HepG2 (cell line): ENCODE data around the gene CFAP119. TPM values are rescaled to one million over a fixed set of nuclear protein-coding genes. Genes with fewer than 3 reads are reported as not detected.

Experiments
- GATAD2A ChIP-seq: IDR thresholded peaks from 2 replicates; pipeline ENCODE4 v1.6.1; 2016
- MED1 ChIP-seq: sonication (generic); formaldehyde crosslinking; IDR thresholded peaks from 2 replicates; pipeline ENCODE4 v1.4.0; 2020; ENCODE audit warnings: missing genetic modification reagents
- REL ChIP-seq: sonication (generic); formaldehyde crosslinking; conservative IDR thresholded peaks from 2 replicates; pipeline ENCODE4 v1.8.0; 2022; ENCODE audit warnings: mild to moderate bottlenecking, missing genetic modification reagents, moderate library complexity
- TARDBP ChIP-seq: sonication (generic); formaldehyde crosslinking; IDR thresholded peaks from 2 replicates; pipeline ENCODE4 v1.8.0; 2022; ENCODE audit warnings: mild to moderate bottlenecking, missing genetic modification reagents
- polyA plus RNA-seq, 8 experiments: library from polyadenylated mRNA; depleted of rRNA in 3 of 8; stranded (reverse) in 7 of 8; unstranded in 1 of 8; fragments of >200 nt; fragmentation: Illumina TruSeq in 4 of 8; extraction: Trizol in 4 of 8; gene quantifications; 2 replicates each; pipeline versions ENCODE4 v1.2.1 to v1.2.3, GENCODE V29; 2011 to 2016; ENCODE audit warnings: low read depth in 4 of 8, missing spikeins in 1 of 8, mixed read lengths in 1 of 8; ENCODE audit not compliant: insufficient read depth in 1 of 8
- total RNA-seq, 5 experiments: library from RNA; depleted of rRNA; stranded (reverse); fragments of >200 nt; fragmentation: Illumina TruSeq; extraction: Trizol; gene quantifications; 2 replicates each; pipeline ENCODE4 v1.2.3, GENCODE V29; 2016; ENCODE audit warnings: low read depth in 1 of 5
- TF ChIP-seq, protein P1 (sequence below): sonication (generic); formaldehyde crosslinking; IDR thresholded peaks from 2 replicates; pipeline ENCODE4 v1.4.0; 2020; ENCODE audit warnings: mild to moderate bottlenecking, missing genetic modification reagents, borderline replicate concordance
- TF ChIP-seq, protein P2 (sequence below), 2 experiments: fragments of 450-650 bp in 1 of 2; sonication (generic) in 1 of 2; formaldehyde crosslinking in 1 of 2; IDR thresholded peaks; 2 replicates each; pipeline versions ENCODE4 v1.6.1 to v1.8.0; 2016 to 2022; ENCODE audit warnings: antibody characterized with exemption in 1 of 2, mild to moderate bottlenecking in 1 of 2, missing genetic modification reagents in 1 of 2
- TF ChIP-seq, protein P3 (sequence below): sonication (generic); formaldehyde crosslinking; IDR thresholded peaks from 2 replicates; pipeline ENCODE4 v1.5.0; 2020; ENCODE audit warnings: mild to moderate bottlenecking, missing genetic modification reagents

CFAP119 gene
- total and polyA plus RNA-seq, 2 of the 13 experiments (the other 11 are each of a cell fraction or from before 2014, with no cell fraction given): 6.4 TPM

DNA sequence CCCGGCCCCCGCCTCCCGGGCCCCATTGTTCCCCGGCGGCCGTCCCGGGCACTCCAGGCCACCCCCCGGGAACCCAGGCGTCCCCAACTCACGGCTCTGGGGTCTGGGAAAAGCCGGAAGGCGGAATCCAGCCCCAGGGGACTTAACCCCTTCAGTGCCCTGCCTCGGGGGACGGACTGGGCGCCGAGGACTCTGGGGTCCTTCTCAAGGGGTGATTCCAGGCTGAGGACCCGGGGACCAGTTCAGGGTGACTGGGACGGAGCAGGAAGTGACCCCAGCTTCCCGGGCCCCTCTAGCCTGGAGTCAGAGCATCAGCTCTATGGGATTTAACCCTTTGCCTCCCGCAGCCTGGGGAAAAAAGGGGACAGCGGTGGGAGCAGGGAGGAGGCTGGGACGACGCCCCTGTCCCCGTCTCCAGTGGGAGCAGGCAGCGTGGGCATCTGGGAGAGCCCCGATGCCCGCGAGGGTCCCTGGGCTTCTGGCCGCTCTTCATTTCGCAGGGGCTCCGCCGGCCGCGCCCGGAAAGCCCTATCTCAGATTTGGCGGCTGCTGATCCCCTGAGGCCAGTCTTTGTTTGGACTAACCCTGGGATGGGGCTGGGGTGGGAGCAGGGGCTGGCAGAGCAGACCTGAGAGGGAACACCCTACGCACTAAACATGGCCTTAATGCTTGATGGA, 25.2 kb upstream of the CFAP119 start, which contains the start of gene ZNF629 (continued):
- peak; percentile 84 for TF ChIP-seq GATAD2A
- TF ChIP-seq, protein P1, sequence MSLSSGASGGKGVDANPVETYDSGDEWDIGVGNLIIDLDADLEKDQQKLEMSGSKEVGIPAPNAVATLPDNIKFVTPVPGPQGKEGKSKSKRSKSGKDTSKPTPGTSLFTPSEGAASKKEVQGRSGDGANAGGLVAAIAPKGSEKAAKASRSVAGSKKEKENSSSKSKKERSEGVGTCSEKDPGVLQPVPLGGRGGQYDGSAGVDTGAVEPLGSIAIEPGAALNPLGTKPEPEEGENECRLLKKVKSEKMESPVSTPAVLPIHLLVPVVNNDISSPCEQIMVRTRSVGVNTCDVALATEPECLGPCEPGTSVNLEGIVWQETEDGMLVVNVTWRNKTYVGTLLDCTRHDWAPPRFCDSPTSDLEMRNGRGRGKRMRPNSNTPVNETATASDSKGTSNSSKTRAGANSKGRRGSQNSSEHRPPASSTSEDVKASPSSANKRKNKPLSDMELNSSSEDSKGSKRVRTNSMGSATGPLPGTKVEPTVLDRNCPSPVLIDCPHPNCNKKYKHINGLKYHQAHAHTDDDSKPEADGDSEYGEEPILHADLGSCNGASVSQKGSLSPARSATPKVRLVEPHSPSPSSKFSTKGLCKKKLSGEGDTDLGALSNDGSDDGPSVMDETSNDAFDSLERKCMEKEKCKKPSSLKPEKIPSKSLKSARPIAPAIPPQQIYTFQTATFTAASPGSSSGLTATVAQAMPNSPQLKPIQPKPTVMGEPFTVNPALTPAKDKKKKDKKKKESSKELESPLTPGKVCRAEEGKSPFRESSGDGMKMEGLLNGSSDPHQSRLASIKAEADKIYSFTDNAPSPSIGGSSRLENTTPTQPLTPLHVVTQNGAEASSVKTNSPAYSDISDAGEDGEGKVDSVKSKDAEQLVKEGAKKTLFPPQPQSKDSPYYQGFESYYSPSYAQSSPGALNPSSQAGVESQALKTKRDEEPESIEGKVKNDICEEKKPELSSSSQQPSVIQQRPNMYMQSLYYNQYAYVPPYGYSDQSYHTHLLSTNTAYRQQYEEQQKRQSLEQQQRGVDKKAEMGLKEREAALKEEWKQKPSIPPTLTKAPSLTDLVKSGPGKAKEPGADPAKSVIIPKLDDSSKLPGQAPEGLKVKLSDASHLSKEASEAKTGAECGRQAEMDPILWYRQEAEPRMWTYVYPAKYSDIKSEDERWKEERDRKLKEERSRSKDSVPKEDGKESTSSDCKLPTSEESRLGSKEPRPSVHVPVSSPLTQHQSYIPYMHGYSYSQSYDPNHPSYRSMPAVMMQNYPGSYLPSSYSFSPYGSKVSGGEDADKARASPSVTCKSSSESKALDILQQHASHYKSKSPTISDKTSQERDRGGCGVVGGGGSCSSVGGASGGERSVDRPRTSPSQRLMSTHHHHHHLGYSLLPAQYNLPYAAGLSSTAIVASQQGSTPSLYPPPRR: peak; percentile 53; the same call in 1 of the 2 replicates
- TF ChIP-seq, protein P2, sequence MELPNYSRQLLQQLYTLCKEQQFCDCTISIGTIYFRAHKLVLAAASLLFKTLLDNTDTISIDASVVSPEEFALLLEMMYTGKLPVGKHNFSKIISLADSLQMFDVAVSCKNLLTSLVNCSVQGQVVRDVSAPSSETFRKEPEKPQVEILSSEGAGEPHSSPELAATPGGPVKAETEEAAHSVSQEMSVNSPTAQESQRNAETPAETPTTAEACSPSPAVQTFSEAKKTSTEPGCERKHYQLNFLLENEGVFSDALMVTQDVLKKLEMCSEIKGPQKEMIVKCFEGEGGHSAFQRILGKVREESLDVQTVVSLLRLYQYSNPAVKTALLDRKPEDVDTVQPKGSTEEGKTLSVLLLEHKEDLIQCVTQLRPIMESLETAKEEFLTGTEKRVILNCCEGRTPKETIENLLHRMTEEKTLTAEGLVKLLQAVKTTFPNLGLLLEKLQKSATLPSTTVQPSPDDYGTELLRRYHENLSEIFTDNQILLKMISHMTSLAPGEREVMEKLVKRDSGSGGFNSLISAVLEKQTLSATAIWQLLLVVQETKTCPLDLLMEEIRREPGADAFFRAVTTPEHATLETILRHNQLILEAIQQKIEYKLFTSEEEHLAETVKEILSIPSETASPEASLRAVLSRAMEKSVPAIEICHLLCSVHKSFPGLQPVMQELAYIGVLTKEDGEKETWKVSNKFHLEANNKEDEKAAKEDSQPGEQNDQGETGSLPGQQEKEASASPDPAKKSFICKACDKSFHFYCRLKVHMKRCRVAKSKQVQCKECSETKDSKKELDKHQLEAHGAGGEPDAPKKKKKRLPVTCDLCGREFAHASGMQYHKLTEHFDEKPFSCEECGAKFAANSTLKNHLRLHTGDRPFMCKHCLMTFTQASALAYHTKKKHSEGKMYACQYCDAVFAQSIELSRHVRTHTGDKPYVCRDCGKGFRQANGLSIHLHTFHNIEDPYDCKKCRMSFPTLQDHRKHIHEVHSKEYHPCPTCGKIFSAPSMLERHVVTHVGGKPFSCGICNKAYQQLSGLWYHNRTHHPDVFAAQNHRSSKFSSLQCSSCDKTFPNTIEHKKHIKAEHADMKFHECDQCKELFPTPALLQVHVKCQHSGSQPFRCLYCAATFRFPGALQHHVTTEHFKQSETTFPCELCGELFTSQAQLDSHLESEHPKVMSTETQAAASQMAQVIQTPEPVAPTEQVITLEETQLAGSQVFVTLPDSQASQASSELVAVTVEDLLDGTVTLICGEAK (IDR thresholded peaks at IDR 0.05): no peak; the same call in 1 of the 2 replicates
- TF ChIP-seq, protein P2 (CRISPR knock-in tag; IDR thresholded peaks at IDR 0.05): peak; percentile 85; the same call in 1 of the 2 replicates
- peak; percentile 82; the same call in 1 of the 2 replicates for TF ChIP-seq REL (CRISPR knock-in tag)
- TF ChIP-seq, protein P3, sequence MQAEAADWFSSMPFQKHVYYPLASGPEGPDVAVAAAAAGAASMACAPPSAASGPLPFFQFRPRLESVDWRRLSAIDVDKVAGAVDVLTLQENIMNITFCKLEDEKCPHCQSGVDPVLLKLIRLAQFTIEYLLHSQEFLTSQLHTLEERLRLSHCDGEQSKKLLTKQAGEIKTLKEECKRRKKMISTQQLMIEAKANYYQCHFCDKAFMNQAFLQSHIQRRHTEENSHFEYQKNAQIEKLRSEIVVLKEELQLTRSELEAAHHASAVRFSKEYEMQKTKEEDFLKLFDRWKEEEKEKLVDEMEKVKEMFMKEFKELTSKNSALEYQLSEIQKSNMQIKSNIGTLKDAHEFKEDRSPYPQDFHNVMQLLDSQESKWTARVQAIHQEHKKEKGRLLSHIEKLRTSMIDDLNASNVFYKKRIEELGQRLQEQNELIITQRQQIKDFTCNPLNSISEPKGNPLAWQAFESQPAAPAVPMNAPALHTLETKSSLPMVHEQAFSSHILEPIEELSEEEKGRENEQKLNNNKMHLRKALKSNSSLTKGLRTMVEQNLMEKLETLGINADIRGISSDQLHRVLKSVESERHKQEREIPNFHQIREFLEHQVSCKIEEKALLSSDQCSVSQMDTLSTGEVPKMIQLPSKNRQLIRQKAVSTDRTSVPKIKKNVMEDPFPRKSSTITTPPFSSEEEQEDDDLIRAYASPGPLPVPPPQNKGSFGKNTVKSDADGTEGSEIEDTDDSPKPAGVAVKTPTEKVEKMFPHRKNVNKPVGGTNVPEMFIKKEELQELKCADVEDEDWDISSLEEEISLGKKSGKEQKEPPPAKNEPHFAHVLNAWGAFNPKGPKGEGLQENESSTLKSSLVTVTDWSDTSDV (CRISPR knock-in tag): peak; percentile 90
- peak; percentile 80 for TF ChIP-seq TARDBP
- peak; percentile 83 for TF ChIP-seq MED1
